HL-60/S4 treated with phorbol 12-myristate 13-acetate at 8.2 ng/mL for 4 days and 3 days (cell line): ENCODE results near the gene NIBAN1.

Experiments
- in situ Hi-C: fragments of 300-500 bp; cut with MboI; formaldehyde crosslinking; loops from 2 replicates; pipeline ENCODE4 v1.15.0; 2022; ENCODE audit warnings: low sequenced_read_pairs

The NIBAN1 gene

DNA sequence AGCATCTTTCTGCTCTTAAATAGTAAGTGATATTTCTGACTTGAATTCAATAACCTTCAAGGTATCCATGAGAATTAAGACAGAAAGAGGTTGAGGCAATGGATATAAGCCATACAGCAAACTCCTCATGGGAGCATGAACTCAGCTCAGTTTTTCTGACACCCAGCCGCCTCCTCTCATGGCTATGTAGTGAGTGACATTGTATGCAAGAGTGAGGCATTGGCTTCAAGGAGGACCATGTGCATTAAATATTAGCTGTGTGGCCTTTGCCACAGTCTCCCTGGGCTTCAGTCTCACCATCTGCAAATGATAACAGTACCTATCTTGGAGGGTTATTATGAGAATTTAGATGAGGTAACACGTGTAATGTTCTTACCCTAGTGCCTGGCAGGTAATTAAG is 23.4 kb downstream of the NIBAN1 start:
- in situ Hi-C loops, result no loop called here

DNA sequence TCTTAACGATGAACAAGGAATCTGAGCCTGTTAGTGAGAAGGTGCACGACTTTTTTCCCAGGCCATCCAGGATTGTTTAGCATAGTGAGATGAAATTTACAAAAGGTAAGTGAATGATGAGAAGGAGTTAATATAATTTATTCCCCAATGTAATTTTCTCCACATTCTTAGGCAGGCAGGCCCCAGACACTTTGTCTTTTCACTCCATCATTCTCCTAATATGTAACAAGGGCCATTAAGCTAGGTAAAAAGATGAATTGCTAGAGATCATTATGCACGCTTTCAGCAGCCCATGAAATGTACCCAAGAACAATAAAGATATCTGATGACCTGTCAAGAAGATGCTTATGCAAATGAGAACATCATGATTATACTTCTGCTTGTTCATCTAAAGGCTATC is 24.1 kb downstream of the NIBAN1 start:
- in situ Hi-C loops, result no loop called here

DNA sequence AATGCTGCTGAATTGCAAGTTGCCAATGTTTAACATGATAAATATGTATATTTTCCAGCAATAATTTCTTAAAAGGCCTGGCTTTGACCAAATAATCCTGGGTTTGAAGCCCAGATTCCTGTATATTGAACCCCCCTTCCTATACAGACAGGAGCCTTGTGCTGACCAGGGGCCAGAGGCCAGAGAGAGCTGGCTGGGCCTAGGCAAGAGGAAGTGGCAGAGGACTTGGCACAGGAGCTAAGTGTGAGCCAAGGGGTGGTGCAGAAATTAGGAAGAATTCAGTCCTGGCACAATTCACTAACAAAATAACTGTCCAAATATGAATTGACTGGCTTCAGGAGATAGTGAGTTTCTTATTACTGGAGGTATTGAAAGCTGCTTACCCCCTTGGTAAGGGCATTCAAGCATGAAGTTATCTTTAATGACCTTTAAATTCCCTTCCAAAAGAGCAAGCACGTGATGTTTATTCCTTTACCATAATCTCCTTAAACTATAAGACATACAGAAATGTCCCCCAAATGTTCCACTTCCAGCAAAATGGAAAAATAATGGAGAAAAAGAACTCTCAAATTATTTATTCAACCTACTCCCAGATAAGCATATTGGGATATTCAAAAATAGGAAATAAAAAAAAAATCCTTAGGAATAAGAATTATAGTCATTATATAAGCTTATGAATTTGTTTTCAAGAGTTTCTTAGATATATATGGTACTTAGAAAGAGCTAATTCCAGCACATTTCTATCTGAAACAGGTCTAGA is 26.6 kb downstream of the NIBAN1 start:
- in situ Hi-C loops, result no loop called here

GRCh38 chr1:184945678-184946412 is 28.5 kb downstream of the NIBAN1 start:
- in situ Hi-C loops, result no loop called here

- in situ Hi-C loops, result no loop called here
Observed at GRCh38 chr1:184945029-184945428, 29.3 kb downstream of the NIBAN1 start.

GRCh38 chr1:184943998-184944397 is 30.3 kb downstream of the NIBAN1 start:
- in situ Hi-C loops, result no loop called here

- in situ Hi-C loops, result no loop called here
Observed at GRCh38 chr1:184941735-184942134, 32.6 kb downstream of the NIBAN1 start.

DNA sequence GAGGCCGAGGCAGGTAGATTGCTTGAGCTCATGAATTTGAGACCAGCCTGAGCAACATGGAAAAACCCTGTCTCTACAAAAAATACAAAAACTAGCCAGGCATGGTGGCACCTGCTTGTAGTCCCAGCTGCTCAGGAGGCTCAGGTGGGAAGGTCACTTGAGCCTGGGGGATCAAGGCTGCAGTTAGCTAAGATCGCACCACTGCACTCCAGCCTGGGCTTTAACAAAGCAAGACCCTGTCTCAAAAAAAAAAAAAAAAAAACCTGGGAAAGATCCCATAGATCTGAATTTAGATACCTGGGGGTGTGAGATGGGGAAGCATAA is 32.9 kb downstream of the NIBAN1 start:
- in situ Hi-C loops, result no loop called here

- in situ Hi-C loops, result no loop called here
Observed at GRCh38 chr1:184940694-184941409, 33.5 kb downstream of the NIBAN1 start.

DNA sequence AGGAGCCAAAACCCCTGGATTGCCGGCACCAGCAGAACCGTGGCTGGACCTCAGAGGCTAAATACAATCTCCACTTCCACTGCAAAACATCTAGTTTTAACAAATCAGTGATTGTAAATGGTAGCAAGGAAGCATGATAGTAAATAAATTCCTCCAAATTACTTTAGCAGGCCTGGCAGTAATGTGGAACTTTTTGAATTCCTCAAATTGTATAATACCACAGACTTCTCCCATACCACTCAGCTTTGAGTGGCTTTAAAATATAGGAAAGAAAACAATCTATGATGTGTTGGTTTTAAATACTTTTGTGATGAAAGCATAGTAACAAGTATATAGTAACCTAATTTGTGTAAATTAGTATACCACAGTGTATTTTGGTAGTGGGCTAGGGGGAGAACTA is 34.1 kb downstream of the NIBAN1 start:
- in situ Hi-C loops, result no loop called here

- in situ Hi-C loops, result no loop called here
Observed at GRCh38 chr1:184937729-184938128, 36.6 kb downstream of the NIBAN1 start.

GRCh38 chr1:184935920-184936798 is 38.1 kb downstream of the NIBAN1 start:
- in situ Hi-C loops, result no loop called here

DNA sequence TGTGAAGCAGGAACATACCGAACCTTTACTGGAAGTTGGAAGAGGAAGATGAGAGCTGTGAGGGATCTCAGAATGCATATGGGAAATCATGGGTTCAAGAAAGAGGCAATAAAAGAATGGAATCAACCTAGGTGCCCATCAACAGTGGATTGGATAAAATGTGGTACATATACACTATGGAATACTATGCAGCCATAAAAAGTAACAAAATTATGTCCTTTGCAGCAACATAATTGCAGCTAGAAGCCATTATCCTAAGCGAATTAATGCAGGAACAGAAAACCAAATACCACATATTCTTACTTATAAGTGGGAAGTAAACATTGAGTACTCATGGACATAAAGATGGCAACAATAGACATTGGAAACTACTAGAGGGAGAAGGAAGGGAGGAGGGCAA is 40.4 kb downstream of the NIBAN1 start:
- in situ Hi-C loops, result no loop called here

GRCh38 chr1:184932319-184932718 is 42.0 kb downstream of the NIBAN1 start:
- in situ Hi-C loops, result no loop called here

DNA sequence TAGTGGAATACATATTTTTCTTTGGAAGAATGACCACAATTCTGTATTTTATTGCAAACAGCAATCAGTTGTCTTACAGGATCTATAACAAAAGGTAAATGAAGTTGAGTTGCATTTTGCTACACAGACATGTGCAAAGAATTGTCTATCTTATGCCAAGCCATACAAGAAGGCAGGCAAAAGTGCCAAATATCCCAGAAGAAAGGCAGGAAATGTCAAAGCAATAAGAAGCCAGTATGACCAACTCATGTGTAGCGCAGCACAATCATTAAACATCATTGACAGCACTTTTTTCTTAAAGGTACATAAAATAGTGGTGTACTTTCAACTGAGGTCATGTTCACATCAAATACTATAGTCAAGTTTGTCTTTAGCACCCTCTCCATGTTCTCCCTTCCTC is 42.7 kb downstream of the NIBAN1 start:
- in situ Hi-C loops, result no loop called here

- in situ Hi-C loops, result no loop called here
Observed at GRCh38 chr1:184930645-184931044, 43.7 kb downstream of the NIBAN1 start.

DNA sequence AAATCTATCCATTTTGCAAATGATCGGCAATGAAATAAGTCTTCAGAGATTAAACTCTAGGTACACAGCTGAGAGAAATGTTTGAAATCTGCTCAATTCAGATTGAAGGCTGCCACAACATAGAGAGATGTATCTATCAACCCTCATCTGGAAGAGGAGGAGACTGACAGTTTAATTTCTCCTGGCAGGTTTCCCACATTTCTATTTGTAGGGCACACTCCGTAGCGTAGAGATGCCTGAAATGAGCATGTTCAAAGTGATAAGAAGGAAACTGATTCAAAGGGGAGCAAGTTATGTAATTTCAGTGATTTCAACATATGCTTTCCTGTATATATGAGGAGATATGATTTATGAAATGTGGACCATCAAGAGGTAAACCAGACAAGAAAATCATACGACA is 44.1 kb downstream of the NIBAN1 start:
- in situ Hi-C loops, result no loop called here

GRCh38 chr1:184929711-184930202 is 44.6 kb downstream of the NIBAN1 start:
- in situ Hi-C loops, result no loop called here

DNA sequence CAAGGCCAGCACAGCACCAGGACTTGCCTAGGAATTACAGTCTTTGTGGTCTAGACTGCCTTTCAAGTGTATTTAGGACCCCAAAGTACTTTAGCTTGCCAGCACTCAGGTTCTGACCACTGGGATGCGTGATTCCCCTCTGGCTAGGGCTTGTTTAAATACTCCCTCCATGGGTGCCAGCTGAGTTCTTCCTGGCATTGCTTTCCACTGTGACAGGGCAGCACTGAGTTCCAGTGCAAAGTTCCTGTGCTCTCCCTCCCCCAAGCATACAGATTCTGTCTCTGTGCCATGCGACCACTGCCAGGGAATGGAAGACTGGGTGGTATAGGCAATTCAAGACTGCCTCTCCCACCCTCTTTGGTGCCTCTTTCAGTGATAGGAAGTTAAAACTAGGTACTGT is 45.9 kb downstream of the NIBAN1 start:
- in situ Hi-C loops, result no loop called here
